Muscle of arm (tissue), 12 donors: ENCODE data around the gene RILP. TPM values are rescaled to one million over a fixed set of nuclear protein-coding genes. Genes with fewer than 3 reads are reported as not detected.
A peak's percentile ranks its signal among the peaks of the same experiment; 100 is the strongest.

Experiments used
- DNase-seq: peaks from one replicate; pipeline ENCODE4 v3.0.0-alpha.2; 2013
- polyA plus RNA-seq, 12 donors: library from polyadenylated mRNA; unstranded; fragments of 120-200 nt; gene quantifications; one replicate each; pipeline ENCODE4 v1.2.1, GENCODE V29; 2013; ENCODE audit not compliant: insufficient read length in 12 of 12

The RILP gene
- polyA plus RNA-seq, 12 donors: 2.9 to 10.3 (median 3.8) TPM; not detected in 1

DNA sequence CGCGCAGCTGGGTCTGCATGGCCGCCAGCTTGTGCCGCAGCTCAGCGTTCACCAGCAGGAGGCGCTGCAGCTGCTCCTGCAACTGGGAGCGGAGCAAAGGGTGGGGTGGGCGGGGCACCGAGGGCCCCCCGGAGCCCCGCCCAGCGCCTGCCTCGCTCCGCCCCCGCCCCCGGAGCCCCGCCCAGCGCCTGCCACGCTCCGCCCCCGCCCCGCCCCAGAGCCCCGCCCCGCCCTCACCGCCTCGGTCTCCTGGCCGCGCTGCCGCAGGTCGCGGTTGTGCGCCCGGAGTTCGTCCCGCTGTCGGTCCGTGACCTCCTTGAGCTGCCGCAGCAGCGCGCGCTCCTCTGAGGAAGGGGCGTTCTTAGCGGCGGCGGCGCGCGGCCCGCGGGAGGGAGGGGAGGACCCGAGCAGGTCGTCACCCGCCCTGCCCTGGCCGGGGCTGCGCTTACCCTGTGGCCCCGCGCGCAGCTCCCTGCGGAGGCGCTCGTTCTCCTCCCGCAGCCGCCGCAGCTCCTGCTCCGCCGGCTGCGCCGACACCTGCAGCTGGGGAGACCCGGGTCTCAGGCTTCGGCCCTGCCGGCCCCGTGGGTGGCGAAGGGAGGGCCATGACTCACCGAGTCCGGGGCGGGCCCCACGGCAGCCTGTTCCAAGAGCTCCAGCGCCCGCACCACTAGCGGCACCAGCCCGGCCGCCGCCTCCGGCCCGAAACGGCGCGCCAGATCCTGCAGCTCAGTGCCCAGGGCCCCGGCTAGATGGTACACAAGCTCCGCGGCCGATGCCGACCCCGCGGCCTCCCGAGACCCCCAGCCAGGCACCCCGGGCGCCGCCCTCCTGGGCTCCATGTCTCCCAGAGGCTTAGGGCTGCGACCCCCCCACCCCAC is 463 bp downstream of the RILP start:
- peak; percentile 97 for DNase-seq

DNA sequence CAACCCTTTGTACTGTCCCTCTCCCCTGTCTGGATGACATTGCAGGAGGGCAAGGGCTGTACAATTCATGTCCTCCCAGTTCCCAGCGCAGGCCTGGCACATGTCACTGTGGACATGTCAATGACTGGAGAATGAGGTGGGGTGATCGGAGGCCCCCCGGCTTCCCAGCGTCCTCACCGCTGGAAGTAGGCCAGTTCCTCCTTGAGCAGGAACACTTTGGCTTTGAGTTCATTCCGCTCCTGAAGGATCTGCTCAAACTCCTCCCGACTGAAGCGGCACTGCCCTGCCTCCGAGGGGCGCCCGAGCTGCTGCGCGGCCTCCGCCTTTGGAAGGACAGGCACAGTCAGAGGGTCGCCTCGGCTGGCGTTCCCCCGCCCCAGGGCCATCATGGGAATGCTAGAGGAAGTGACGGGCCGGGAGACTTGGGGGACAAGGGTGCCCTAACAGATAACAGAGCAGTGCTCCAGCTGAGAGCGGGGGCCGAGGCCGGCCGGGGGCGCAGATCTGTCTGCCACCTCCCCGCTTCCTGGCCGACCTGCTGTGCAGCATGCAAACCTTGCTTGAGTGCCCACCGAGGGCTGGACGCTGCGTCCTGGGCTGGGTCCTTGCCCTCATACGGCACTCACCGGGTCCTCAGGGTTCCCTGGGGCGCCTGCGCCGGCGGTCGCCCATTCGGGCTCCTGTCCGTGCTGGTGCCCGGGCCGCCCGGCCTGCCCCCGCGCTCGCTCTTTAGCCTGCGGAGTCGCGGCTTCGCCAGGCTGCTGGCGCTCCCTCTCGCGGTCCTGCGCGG is 1.3 kb downstream of the RILP start:
- DNase-seq: no peak

GRCh38 chr17:1647802-1648171 is 1.9 kb downstream of the RILP start:
- no peak for DNase-seq

DNA sequence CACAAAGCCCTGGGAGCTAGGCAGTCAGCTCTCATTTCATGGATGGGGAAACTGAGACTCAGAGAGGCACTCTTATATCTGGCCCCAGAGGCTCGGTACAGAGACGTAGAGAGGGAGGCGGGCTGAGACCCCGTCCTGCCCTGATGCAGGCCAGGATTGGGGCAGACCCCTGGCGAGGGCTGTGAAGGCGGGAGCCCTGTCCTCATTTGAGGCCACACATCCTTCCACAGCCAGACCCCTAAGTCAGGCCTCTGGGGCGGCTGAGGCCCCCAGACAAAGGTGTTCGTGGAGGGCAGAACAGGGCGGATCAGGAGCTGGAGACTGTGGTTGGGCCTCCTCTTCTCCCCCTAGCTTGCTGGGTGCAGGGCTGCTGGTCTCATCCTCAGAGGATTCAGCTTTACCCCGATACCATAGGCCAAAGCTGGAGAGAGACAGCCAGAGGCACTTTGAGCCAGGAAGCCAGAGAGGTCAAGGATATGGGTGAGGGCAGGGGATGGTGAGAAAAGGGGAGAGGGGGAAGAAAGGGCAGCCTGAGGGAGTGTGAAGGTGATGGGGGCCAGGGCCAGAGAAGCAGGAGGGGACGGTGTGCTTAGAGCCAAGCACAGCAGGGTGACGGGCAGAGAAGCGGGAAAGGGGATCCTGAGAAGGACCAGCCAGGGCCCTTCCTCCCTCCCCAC is 3.3 kb downstream of the RILP start:
- no peak for DNase-seq

- peak; percentile 55 for DNase-seq
These were observed 4.2 kb downstream of the RILP start, which contains the start of gene SCARF1 for GRCh38 chr17:1645207-1646171. Gene SCARF1, minus strand, starts transcription at chr17:1645732. Its CDS starts 35 bp downstream, at chr17:1645697.

- no peak for DNase-seq
These were observed 5.0 kb downstream of the RILP start for GRCh38 chr17:1644493-1645206.

- DNase-seq: no peak
These were observed 5.6 kb downstream of the RILP start for GRCh38 chr17:1643999-1644492.

DNA sequence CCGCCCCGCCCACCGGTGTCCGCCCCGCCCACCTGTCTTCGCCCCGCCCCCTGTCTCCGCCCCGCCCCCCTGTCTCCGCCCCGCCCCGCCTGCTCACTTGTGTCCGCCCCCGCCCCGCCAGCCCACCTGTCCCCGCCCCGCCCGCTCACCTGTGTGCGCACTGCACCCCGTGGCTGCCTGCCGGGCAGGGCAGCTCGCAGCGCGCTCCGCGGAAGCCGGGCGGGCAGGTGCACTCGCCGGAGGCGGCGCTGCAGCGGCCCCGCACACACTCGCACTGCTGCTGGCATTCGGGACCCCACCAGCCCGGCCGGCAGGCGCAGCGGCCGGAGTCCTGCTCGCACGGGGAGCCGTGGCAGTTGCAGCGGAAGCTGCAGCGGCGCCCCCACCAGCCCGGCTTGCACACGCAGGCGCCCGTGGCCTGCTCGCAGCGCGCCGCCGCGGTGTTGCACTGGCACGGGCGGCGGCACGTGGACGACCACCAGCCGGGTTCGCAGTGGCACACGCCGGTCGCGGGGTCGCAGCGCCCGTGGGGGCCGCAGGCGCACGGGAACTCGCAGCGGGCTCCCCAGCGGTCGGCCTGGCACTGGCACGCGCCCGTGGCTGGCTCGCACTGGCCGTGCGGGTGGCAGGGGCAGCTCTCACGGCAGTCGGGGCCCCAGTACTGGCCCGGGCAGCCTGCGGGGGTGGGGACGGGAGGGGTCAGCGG is 6.2 kb downstream of the RILP start:
- DNase-seq: no peak

DNA sequence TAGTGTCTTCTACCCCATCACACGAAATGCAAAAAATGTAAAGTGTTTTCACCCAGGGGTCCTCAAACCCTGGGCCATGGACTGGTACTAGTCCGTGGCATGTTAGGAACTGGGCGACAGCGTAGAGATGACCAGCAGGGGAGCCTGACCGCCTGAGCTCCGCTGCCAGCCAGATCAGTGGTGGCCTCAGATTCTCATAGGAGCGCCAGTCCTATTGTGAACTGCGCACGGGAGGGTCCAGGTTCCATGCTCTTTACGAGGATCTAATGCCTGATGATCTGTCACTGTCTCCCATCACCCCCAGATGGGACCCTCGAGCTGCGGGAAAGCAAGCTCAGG is 8.6 kb downstream of the RILP start:
- DNase-seq: no peak

GRCh38 chr17:1640329-1641064 is 9.2 kb downstream of the RILP start:
- no peak for DNase-seq

DNA sequence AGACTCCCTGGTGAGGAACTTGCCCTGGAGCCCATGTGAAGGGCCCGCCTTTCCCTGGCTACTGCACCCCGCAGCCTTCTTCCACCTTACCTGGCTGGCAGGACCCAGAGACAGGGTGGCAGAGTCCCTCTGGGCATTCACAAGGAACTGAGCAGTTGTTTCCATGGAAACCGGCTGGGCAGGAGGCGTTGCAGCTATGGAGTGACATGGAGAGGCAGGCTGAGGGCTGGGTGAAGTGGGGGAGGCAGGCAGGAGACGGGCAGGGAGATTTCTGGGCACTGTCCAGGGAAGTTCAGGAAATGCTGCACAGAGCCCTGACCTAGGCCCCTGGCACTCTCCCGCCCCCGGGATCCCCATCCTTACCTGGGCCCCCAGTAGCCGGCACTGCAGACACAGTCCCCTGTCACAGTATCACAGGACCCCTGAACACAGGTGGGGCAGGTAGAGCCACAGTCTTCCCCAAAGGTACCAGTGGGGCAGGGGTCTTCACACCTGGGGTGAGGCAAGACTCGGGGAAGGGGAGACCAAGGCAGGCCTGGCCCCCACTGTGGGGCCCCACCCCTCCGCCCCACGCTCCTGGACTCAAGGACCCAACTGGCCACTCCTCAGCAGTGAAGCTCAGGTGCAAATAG is 10.0 kb downstream of the RILP start:
- no peak for DNase-seq

DNA sequence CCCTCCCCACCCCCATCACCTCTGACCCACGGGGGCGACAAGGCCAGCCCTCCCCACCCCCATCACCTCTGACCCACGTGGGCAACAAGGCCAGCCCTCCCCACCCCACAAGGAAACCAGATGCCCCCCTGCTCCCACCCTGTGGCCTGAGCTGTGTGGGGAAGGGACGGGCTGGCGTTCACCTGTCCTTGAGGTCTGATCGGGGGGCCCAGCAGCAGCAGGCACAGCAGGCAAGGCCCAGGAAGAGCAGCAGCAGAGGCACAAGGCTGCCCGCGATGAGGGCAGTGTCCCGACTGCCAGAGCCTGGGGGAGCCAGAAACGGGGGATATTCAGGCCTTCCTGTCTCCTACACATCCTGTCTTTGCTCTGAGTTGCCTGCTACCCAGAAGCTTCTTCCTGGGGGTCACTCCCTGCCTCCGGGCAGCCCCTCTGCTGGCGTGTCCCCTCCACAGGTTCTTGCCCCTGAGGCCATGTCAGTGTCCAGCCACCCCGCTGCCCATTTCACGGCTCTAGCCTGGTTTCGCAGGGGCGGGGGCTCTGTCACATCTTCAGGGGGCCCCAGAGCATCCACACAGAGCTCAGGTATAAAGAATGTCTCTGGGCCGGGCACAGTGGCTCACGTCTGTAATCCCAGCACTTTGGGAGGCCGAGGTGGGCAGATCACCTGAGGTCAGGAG is 10.9 kb downstream of the RILP start:
- DNase-seq: no peak

DNA sequence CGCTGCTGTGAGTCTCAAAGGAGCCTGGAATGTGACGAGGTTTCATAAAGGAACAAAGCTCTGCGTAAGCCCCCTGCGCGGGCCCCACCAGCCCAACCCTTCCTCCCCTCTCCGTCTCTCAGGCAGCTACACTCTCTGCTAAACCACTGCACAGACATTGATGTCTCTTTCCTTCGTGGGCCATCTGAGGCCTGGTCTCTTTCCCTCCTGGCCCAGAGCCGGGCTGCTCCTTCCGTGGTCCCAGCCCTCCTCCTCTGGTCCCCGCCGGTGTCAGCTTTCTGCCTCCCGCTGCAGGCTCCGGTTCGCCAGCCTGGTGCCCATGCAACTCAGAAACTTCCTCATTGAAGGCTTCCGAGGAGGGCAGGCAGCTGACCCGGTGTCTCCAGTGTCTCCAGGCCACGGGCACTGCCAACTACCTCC is 11.5 kb downstream of the RILP start:
- DNase-seq: no peak

GRCh38 chr17:1636732-1637285 is 12.9 kb downstream of the RILP start:
- DNase-seq: no peak

GRCh38 chr17:1635675-1636465 is 13.8 kb downstream of the RILP start:
- no peak for DNase-seq

- no peak for DNase-seq
These were observed 14.6 kb downstream of the RILP start for GRCh38 chr17:1634841-1635650.
